ENCODE data around the gene LRRC15. TPM values are rescaled to one million over a fixed set of nuclear protein-coding genes. Genes with fewer than 3 reads are reported as not detected.

LRRC15 gene
- total and polyA plus RNA-seq, 2 donors (not counting 3 experiments of a cell fraction or from before 2014, with no cell fraction given) = not detected

GRCh38 chr3:194312186-194312742, 57.3 kb downstream of the LRRC15 start:
- Histone ChIP-seq H3K27me3 (ENCODE audit: control insufficient read depth in 2 of 2, insufficient read depth in 2 of 2, low read length in 2 of 2) (peaks cover 3 to 4% of the 10 kb centered on the region in 2 experiments), H3K79me2 (ENCODE audit: control insufficient read depth, insufficient read depth, low read length) (no peaks in the 10 kb centered on the region), H3K9me3 (replicated peaks; ENCODE audit: control insufficient read depth, insufficient read depth, low read length) (no peaks in the 10 kb centered on the region), H2AFZ (ENCODE audit: low read depth, low read length) (no peak overlapping the region), H3K9me1 (replicated peaks; ENCODE audit: control insufficient read depth, extremely low read depth, insufficient read depth, low read length) (no peaks in the 10 kb centered on the region), H3K9ac (replicated peaks; ENCODE audit: extremely low read depth, insufficient read depth, low read length) (no peak overlapping the region), H3K4me2 (ENCODE audit: insufficient read depth, low read length) (no peak overlapping the region), H3K27ac (ENCODE audit: insufficient read depth, low read depth, low read length) (no peak overlapping the region), H3K4me3 (replicated peaks in 1 of 3; ENCODE audit: insufficient read depth in 1 of 3, low read depth in 1 of 3, low read length in 3 of 3) (no peak overlapping the region), H3K4me1 (ENCODE audit: control insufficient read depth, extremely low read depth, insufficient read depth, low read length) (peaks cover 7% of the 10 kb centered on the region), H4K20me1 (replicated peaks; ENCODE audit: control insufficient read depth, extremely low read depth, insufficient read depth, low read length) (no peaks in the 10 kb centered on the region), H3K36me3 (ENCODE audit: control insufficient read depth in 2 of 2, extremely low read depth in 1 of 2, insufficient read depth in 2 of 2, low read length in 2 of 2) (no peaks in the 10 kb centered on the region)
- no peak for FAIRE-seq
- dilution Hi-C loops (cut with MboI; ENCODE audit: extremely low pct_ligation_motif_present, low sequenced_read_pairs) = loop anchor here (25.0 kb wide), 1 partner anchor 550 kb away; no protein-coding TSS in a partner anchor
- ChIA-PET CTCF (interaction anchor here (4.3 to 5.6 kb wide), 3 partner anchors 42 to 645 kb away, joined by 25 to 355 read pairs (median 72); no protein-coding TSS in a partner anchor), POLR2A (no interaction called here)
- BruUV-seq (replicated peaks) = no TSS peak
- DNase-seq (ENCODE audit: low read depth, low spot score) = no peak
- intact Hi-C loops (cut with micrococcal nuclease) = no loop called here
- TF ChIP-seq MYC (IDR thresholded peaks at IDR 0.05; ENCODE audit: low read depth, low read length) (no peak), CTCF (IDR thresholded peaks at IDR 0.05; ENCODE audit: extremely low read depth in 1 of 2, insufficient read depth in 1 of 2, low read depth in 1 of 2, low read length in 2 of 2) (no peak), POLR2A (IDR thresholded peaks at IDR 0.05; ENCODE audit: low read depth, low read length) (no peak), GATA2 (IDR thresholded peaks at IDR 0.05; ENCODE audit: insufficient read depth, insufficient read length, low read depth, low read length) (no peak), POLR2AphosphoS5 (IDR thresholded peaks at IDR 0.05; ENCODE audit: insufficient read depth, low read depth, low read length) (no peak), EZH2 (IDR thresholded peaks at IDR 0.05; ENCODE audit: borderline replicate concordance, low read depth, low read length, severe bottlenecking) (no peak), JUN (IDR thresholded peaks at IDR 0.05; ENCODE audit: borderline replicate concordance, insufficient read depth, insufficient read length, low read depth) (no peak), FOS (IDR thresholded peaks at IDR 0.05; ENCODE audit: borderline replicate concordance, insufficient read depth, low read length) (no peak)
- TF ChIP-seq, protein P1, sequence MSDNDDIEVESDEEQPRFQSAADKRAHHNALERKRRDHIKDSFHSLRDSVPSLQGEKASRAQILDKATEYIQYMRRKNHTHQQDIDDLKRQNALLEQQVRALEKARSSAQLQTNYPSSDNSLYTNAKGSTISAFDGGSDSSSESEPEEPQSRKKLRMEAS (IDR thresholded peaks at IDR 0.05; ENCODE audit: insufficient read depth, insufficient read length) = no peak
